H1 (cell line): ENCODE data around the gene NPIPB5.
"Not testable (repeated sequence)": the region's sequence is repeated elsewhere in the genome, so short reads cannot be mapped to it uniquely, and the experiment has no call there.

Experiments used
- ATF2 ChIP-seq: IDR thresholded peaks from 2 replicates; pipeline ENCODE4 v1.6.1; 2012; ENCODE audit warnings: low read length, inconsistent platforms
- CTCF ChIP-seq, 3 experiments: IDR thresholded peaks; 1 replicate in 2 of 3; 2 replicates in 1 of 3; pipeline versions ENCODE4 v1.5.1 to v1.6.1; 2011; ENCODE audit warnings: low read length in 3 of 3, mild to moderate bottlenecking in 3 of 3, inconsistent platforms in 2 of 3, low read depth in 1 of 3, moderate library complexity in 1 of 3; ENCODE audit not compliant: insufficient read depth in 1 of 3; ENCODE audit errors: control extremely low read depth in 1 of 3
- EP300 ChIP-seq, 2 experiments: IDR thresholded peaks; 1 replicate in 1 of 2; 2 replicates in 1 of 2; pipeline ENCODE4 v1.6.1; 2011 to 2012; ENCODE audit warnings: low read depth in 2 of 2, low read length in 2 of 2, mild to moderate bottlenecking in 2 of 2, borderline replicate concordance in 1 of 2, inconsistent platforms in 1 of 2, moderate library complexity in 1 of 2
- EZH2 ChIP-seq: fragments of 200-600 bp; sonication (generic); IDR thresholded peaks from 2 replicates; pipeline ENCODE4 v1.7.1; 2012; ENCODE audit warnings: low read depth, mild to moderate bottlenecking, moderate library complexity, low read length, inconsistent platforms; ENCODE audit not compliant: severe bottlenecking
- POLR2A ChIP-seq, 2 experiments: IDR thresholded peaks; 1 replicate in 1 of 2; 2 replicates in 1 of 2; pipeline ENCODE4 v1.6.1; 2011; ENCODE audit warnings: low read depth in 2 of 2, low read length in 2 of 2, mild to moderate bottlenecking in 2 of 2; ENCODE audit errors: control extremely low read depth in 1 of 2
- POLR2AphosphoS5 ChIP-seq: IDR thresholded peaks from 2 replicates; pipeline ENCODE4 v1.6.1; 2011; ENCODE audit warnings: low read depth, low read length
- RAD21 ChIP-seq, 2 experiments: IDR thresholded peaks in 1 of 2; conservative IDR thresholded peaks in 1 of 2; 2 replicates each; pipeline ENCODE4 v1.6.1; 2011; ENCODE audit warnings: low read depth in 2 of 2, low read length in 2 of 2, improper control_type of control experiment in 1 of 2, inconsistent platforms in 1 of 2, mild to moderate bottlenecking in 1 of 2, moderate library complexity in 1 of 2
- RFX5 ChIP-seq: IDR thresholded peaks from 2 replicates; pipeline ENCODE4 v1.6.1; 2011; ENCODE audit warnings: low read depth, low read length, improper control_type of control experiment, borderline replicate concordance
- SAP30 ChIP-seq: fragments of 300-600 bp; sonication (generic); IDR thresholded peaks from 2 replicates; pipeline ENCODE4 v1.7.1; 2012; ENCODE audit warnings: low read length, moderate library complexity, mild to moderate bottlenecking, inconsistent platforms; ENCODE audit not compliant: insufficient read depth, insufficient replicate concordance
- SIN3A ChIP-seq, 2 experiments: IDR thresholded peaks in 1 of 2; conservative IDR thresholded peaks in 1 of 2; 2 replicates each; pipeline ENCODE4 v1.6.1; 2011 to 2012; ENCODE audit warnings: low read length in 2 of 2, improper control_type of control experiment in 1 of 2, low read depth in 1 of 2, mild to moderate bottlenecking in 1 of 2
- TBP ChIP-seq: IDR thresholded peaks from 2 replicates; pipeline ENCODE4 v1.6.1; 2011; ENCODE audit warnings: low read depth, low read length, improper control_type of control experiment
- TCF12 ChIP-seq: IDR thresholded peaks from 2 replicates; pipeline ENCODE4 v1.6.1; 2011; ENCODE audit warnings: low read depth, mild to moderate bottlenecking, low read length
- USF2 ChIP-seq: IDR thresholded peaks from 2 replicates; pipeline ENCODE4 v1.6.1; 2011; ENCODE audit warnings: low read length, improper control_type of control experiment

GRCh38 chr16:22551143-22551542 is 40.5 kb downstream of the NPIPB5 start:
- not testable (repeated sequence) for TF ChIP-seq USF2; TCF12; CTCF (IDR thresholded peaks at IDR 0.05; ENCODE audit: control extremely low read depth in 1 of 3, insufficient read depth in 1 of 3, low read depth in 1 of 3, low read length in 3 of 3); EZH2; ATF2; SAP30; RAD21 (IDR thresholded peaks at IDR 0.05 in 1 of 2, conservative IDR thresholded peaks at IDR 0.05 in 1 of 2; ENCODE audit: low read depth in 2 of 2, low read length in 2 of 2); SIN3A (conservative IDR thresholded peaks at IDR 0.05 in 1 of 2, IDR thresholded peaks at IDR 0.05 in 1 of 2; ENCODE audit: low read depth in 1 of 2, low read length in 2 of 2); TBP; POLR2AphosphoS5; RFX5; POLR2A (IDR thresholded peaks at IDR 0.05; ENCODE audit: control extremely low read depth in 1 of 2, low read depth in 2 of 2, low read length in 2 of 2); EP300 (IDR thresholded peaks at IDR 0.05; ENCODE audit: borderline replicate concordance in 1 of 2, low read depth in 2 of 2, low read length in 2 of 2)
